H7 (cell line): ENCODE data around the gene SIGLEC1. TPM values are rescaled to one million over a fixed set of nuclear protein-coding genes. Genes with fewer than 3 reads are reported as not detected.

ENCODE experiments used
- DNase-seq: peaks from one replicate; pipeline ENCODE4 v3.0.0; 2012
- H3K27me3 ChIP-seq: 2 replicates; pipeline ENCODE4 v1.6.0; 2011; ENCODE audit warnings: mild to moderate bottlenecking, low read length; ENCODE audit not compliant: control insufficient read depth, insufficient read depth
- H3K36me3 ChIP-seq: replicated peaks from 2 replicates; pipeline ENCODE4 v1.5.1; 2011; ENCODE audit warnings: low read length; ENCODE audit not compliant: control insufficient read depth, insufficient read depth
- H3K4me3 ChIP-seq: 2 replicates; pipeline ENCODE4 v1.5.1; 2011; ENCODE audit warnings: low read depth, mild to moderate bottlenecking, control low read depth, low read length, moderate library complexity; ENCODE audit not compliant: insufficient read depth
- total RNA-seq: library from RNA; depleted of rRNA; stranded (reverse); fragments of >200 nt; shearing (Covaris generic); gene quantifications from 2 replicates; pipeline ENCODE4 v1.2.3, GENCODE V29; 2014

SIGLEC1 gene
- total RNA-seq, 1 experiment from 2014 or later, result not detected

DNA sequence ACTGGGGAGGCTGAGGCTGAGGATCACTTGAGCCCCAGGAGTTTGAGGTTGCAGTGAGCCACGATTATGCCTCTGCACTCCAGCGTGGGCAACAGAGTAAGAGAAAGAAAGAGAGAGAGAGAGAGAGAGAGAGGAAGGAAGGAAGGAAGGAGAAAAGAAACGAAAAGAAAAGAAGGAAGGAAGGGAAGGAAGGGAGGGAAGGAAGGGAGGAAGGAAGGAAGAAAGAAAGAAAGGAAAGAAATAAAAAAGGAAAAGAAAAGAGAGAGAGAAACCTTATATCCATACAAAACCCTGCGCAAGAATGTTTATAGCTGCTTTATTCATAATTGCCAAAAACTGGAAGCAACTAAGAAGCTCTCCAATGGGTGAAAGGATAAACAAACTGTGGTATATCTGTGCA lies 12.0 kb upstream of the SIGLEC1 start:
- DNase-seq, result no peak
- Histone ChIP-seq H3K4me3 (no peak overlapping the region), H3K36me3 (no peaks in the 10 kb centered on the region), H3K27me3 (peaks cover 10% of the 10 kb centered on the region)

DNA sequence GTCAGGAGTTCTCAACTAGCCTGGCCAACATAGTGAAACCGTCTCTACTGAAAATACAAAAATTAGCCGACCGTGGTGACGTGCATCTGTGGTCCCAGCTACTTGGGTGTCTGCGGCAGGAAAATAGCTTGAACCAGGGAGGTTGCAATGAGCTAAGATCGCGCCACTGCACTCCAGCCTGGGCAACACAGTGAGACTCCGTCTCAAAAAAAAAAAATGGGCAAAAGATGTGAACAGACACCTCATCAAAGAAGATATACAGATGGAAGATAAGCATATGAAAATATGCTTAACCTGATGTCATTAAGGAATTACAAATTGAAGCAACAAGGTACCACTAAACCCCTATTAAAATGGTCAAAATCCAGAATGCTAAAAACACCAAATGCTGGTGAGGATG lies 10.9 kb upstream of the SIGLEC1 start:
- H3K36me3 ChIP-seq, result no peaks in the 10 kb centered on the region
- DNase-seq, result no peak
- H3K27me3 ChIP-seq, result peaks cover 7% of the 10 kb centered on the region
- no peak overlapping the region for H3K4me3 ChIP-seq

- Histone ChIP-seq H3K36me3 (no peaks in the 10 kb centered on the region), H3K27me3 (no peaks in the 10 kb centered on the region), H3K4me3 (no peak overlapping the region)
- no peak for DNase-seq
Measured at GRCh38 chr20:3721912-3722311, 9.5 kb upstream of the SIGLEC1 start.

- H3K27me3 ChIP-seq, result no peaks in the 10 kb centered on the region
Measured at GRCh38 chr20:3720626-3721025, 8.2 kb upstream of the SIGLEC1 start.

DNA sequence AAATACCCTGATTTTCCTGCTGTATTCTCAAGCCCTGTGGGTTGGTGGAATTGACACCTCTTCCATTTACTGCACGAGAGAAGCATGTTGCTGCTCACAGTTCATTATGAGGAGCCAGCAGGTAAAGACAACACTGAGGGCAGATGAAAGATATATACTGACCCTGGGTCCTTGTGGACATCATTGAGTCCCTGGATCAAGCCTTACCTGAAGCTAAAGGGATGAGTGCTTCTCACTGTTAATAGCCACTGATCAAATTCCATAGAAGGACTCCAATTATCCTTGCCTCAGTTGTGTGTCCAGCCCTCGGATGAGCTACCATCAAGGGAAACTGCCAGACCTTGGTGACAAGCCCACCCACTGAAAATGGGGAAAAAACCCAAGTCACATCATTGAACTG lies 7.7 kb upstream of the SIGLEC1 start:
- Histone ChIP-seq H3K4me3 (no peak overlapping the region), H3K36me3 (no peaks in the 10 kb centered on the region), H3K27me3 (no peaks in the 10 kb centered on the region)
- DNase-seq, result no peak

More at GRCh38 chr20:3720626-3721025, 8.2 kb upstream of the SIGLEC1 start:
- no peak for DNase-seq
- H3K4me3 ChIP-seq, result no peak overlapping the region
- no peaks in the 10 kb centered on the region for H3K36me3 ChIP-seq

- no peak for DNase-seq
- Histone ChIP-seq H3K36me3 (no peaks in the 10 kb centered on the region), H3K27me3 (no peaks in the 10 kb centered on the region), H3K4me3 (no peak overlapping the region)
Measured at GRCh38 chr20:3719046-3719445, 6.6 kb upstream of the SIGLEC1 start.

GRCh38 chr20:3716195-3716834 lies 3.9 kb upstream of the SIGLEC1 start:
- H3K36me3 ChIP-seq, result no peaks in the 10 kb centered on the region
- H3K4me3 ChIP-seq, result no peak overlapping the region
- peak; percentile 89 for DNase-seq
- H3K27me3 ChIP-seq, result no peaks in the 10 kb centered on the region

GRCh38 chr20:3714092-3714491 lies 1.7 kb upstream of the SIGLEC1 start:
- Histone ChIP-seq H3K36me3 (no peaks in the 10 kb centered on the region), H3K27me3 (no peaks in the 10 kb centered on the region), H3K4me3 (no peak overlapping the region)
- peak; percentile 16 for DNase-seq

DNA sequence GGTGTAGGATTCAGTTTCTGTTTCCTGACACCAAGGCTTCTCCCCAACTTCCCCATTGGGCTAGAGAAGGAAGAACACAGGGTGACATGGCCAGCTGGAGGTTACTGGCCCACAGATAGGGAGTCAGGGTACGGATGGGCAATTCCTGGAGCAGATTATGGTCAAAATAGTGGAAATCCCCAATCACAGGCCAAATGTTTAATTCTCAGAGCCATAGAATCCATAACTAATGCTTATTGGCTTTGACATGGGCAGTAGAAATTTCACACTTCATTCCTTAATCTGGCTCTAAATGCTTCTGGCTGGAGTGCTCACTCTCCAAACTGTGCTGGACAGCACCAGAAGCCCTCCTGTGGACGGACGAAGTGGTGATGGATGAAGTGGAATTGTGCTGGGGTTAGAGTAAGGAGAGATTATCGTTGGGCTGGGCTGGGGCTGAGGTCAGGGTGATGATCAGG lies 887 bp downstream of the SIGLEC1 start:
- H3K36me3 ChIP-seq, result no peaks in the 10 kb centered on the region

GRCh38 chr20:3710703-3711483 lies 1.5 kb downstream of the SIGLEC1 start:
- DNase-seq, result peak; percentile 98
- H3K36me3 ChIP-seq, result no peaks in the 10 kb centered on the region
- no peak overlapping the region for H3K4me3 ChIP-seq
- H3K27me3 ChIP-seq, result no peaks in the 10 kb centered on the region

More for the DNA sequence above, 887 bp downstream of the SIGLEC1 start:
- no peaks in the 10 kb centered on the region for H3K27me3 ChIP-seq
- peak; percentile 17 for DNase-seq
- no peak overlapping the region for H3K4me3 ChIP-seq

- Histone ChIP-seq H3K4me3 (no peak overlapping the region), H3K36me3 (no peaks in the 10 kb centered on the region), H3K27me3 (no peaks in the 10 kb centered on the region)
- DNase-seq, result peak; percentile 64
Measured at GRCh38 chr20:3710011-3710466, 2.4 kb downstream of the SIGLEC1 start.

DNA sequence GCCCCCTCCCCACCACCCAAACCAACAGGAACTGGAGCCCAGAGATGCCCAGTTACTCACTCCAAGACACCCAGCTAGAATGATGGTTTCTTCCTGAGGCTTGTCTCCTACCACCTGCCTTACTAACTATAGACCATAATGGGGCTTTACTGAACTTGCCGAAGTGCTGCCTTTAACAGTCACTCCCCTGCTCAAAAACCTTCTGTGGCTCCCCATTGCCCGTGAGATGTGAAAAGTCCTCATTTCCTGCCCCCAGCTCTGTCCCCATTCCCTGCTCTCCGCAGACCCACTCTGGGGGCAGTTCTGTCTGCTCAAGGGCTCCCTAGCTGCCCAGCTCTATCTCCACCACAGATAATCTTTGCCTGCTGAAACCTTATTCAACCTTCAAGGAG lies 4.9 kb downstream of the SIGLEC1 start:
- peak; percentile 7 for DNase-seq
- Histone ChIP-seq H3K27me3 (no peaks in the 10 kb centered on the region), H3K36me3 (no peaks in the 10 kb centered on the region), H3K4me3 (no peak overlapping the region)

- peak; percentile 36 for DNase-seq
- H3K4me3 ChIP-seq, result no peak overlapping the region
- H3K27me3 ChIP-seq, result no peaks in the 10 kb centered on the region
- H3K36me3 ChIP-seq, result no peaks in the 10 kb centered on the region
Measured at GRCh38 chr20:3706774-3707507, 5.5 kb downstream of the SIGLEC1 start.

- peak; percentile 40 for DNase-seq
- Histone ChIP-seq H3K27me3 (no peaks in the 10 kb centered on the region), H3K4me3 (no peak overlapping the region), H3K36me3 (no peaks in the 10 kb centered on the region)
Measured at GRCh38 chr20:3705970-3706739, 6.2 kb downstream of the SIGLEC1 start.
